Rectal smooth muscle tissue (tissue), 1 donor: ENCODE measurements around the gene CEP131.

Experiments used
- H3K27ac ChIP-seq: one replicate; pipeline ENCODE4 v1.7.0; 2013; ENCODE audit warnings: low read depth, low read length, inconsistent platforms
- H3K27me3 ChIP-seq: one replicate; pipeline ENCODE4 v1.7.0; 2013; ENCODE audit warnings: low read length; ENCODE audit not compliant: control insufficient read depth, insufficient read depth
- H3K36me3 ChIP-seq: one replicate; pipeline ENCODE4 v1.7.0; 2013; ENCODE audit warnings: low read length; ENCODE audit not compliant: control insufficient read depth, insufficient read depth
- H3K4me1 ChIP-seq: one replicate; pipeline ENCODE4 v1.7.0; 2013; ENCODE audit warnings: low read length; ENCODE audit not compliant: control insufficient read depth, insufficient read depth
- H3K4me3 ChIP-seq: one replicate; pipeline ENCODE4 v1.7.0; 2013; ENCODE audit warnings: low read length
- H3K9ac ChIP-seq: one replicate; pipeline ENCODE4 v1.7.0; 2013; ENCODE audit warnings: low read length

Gene CEP131

GRCh38 chr17:81222620-81222905 is 202 bp downstream of the CEP131 start:
- no peak overlapping the region for H3K9ac ChIP-seq
- H3K4me1 ChIP-seq, result peaks cover 8% of the 10 kb centered on the region
- no peaks in the 10 kb centered on the region for H3K27me3 ChIP-seq
- peaks cover 3% of the 10 kb centered on the region for H3K36me3 ChIP-seq
- H3K27ac ChIP-seq, result no peak overlapping the region
- peak overlapping the region; percentile 73 for H3K4me3 ChIP-seq

GRCh38 chr17:81221842-81222619 is 734 bp downstream of the CEP131 start:
- Histone ChIP-seq H3K9ac (no peak overlapping the region), H3K27ac (no peak overlapping the region), H3K4me1 (peaks cover 8% of the 10 kb centered on the region), H3K4me3 (peak overlapping the region; percentile 73), H3K36me3 (peaks cover 3% of the 10 kb centered on the region), H3K27me3 (no peaks in the 10 kb centered on the region)

GRCh38 chr17:81221371-81221841 is 1.4 kb downstream of the CEP131 start:
- peak overlapping the region; percentile 73 for H3K4me3 ChIP-seq
- no peak overlapping the region for H3K27ac ChIP-seq
- H3K36me3 ChIP-seq, result peaks cover 3% of the 10 kb centered on the region
- H3K9ac ChIP-seq, result no peak overlapping the region
- peaks cover 8% of the 10 kb centered on the region for H3K4me1 ChIP-seq
- H3K27me3 ChIP-seq, result no peaks in the 10 kb centered on the region

GRCh38 chr17:81219476-81220180 is 3.1 kb downstream of the CEP131 start:
- Histone ChIP-seq H3K27me3 (no peaks in the 10 kb centered on the region), H3K9ac (no peak overlapping the region), H3K4me3 (no peak overlapping the region), H3K36me3 (peaks cover 3% of the 10 kb centered on the region), H3K27ac (no peak overlapping the region), H3K4me1 (peaks cover 8% of the 10 kb centered on the region)

DNA sequence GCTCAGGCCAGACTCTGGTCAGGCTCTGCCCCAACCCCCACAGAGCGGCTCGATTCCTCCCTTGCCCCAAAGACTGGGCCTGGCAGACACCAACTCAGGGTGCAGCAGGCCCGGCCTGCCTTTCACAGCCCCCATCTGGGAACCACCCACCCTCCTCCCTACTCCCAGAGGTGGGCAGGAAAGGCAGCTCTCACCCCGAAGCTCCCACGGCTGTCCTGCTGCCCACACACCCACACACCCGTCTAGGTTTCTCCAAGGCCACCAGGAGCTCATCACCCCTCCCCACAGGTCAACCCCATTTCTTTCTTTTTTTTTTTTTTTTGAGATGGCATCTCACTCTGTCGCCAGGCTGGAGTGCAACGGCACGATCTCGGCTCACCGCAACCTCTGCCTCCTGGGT is 3.8 kb downstream of the CEP131 start:
- H3K27ac ChIP-seq, result no peak overlapping the region
- peaks cover 8% of the 10 kb centered on the region for H3K4me1 ChIP-seq
- no peak overlapping the region for H3K4me3 ChIP-seq
- H3K9ac ChIP-seq, result no peak overlapping the region
- H3K27me3 ChIP-seq, result no peaks in the 10 kb centered on the region
- H3K36me3 ChIP-seq, result peaks cover 3% of the 10 kb centered on the region

- Histone ChIP-seq H3K27me3 (no peaks in the 10 kb centered on the region), H3K9ac (no peak overlapping the region), H3K27ac (no peak overlapping the region), H3K4me3 (no peak overlapping the region), H3K4me1 (peaks cover 8% of the 10 kb centered on the region), H3K36me3 (peaks cover 3% of the 10 kb centered on the region)
These were observed 4.3 kb downstream of the CEP131 start for GRCh38 chr17:81218459-81218858.

- no peaks in the 10 kb centered on the region for H3K27me3 ChIP-seq
- peaks cover 6% of the 10 kb centered on the region for H3K4me1 ChIP-seq
- H3K36me3 ChIP-seq, result peaks cover 3% of the 10 kb centered on the region
- no peak overlapping the region for H3K27ac ChIP-seq
- no peak overlapping the region for H3K4me3 ChIP-seq
- no peak overlapping the region for H3K9ac ChIP-seq
These were observed 5.3 kb downstream of the CEP131 start for GRCh38 chr17:81217491-81217890.

GRCh38 chr17:81213978-81214377 is 8.8 kb downstream of the CEP131 start:
- Histone ChIP-seq H3K4me3 (no peak overlapping the region), H3K36me3 (no peaks in the 10 kb centered on the region), H3K9ac (no peak overlapping the region), H3K27ac (no peak overlapping the region), H3K4me1 (no peaks in the 10 kb centered on the region), H3K27me3 (no peaks in the 10 kb centered on the region)

DNA sequence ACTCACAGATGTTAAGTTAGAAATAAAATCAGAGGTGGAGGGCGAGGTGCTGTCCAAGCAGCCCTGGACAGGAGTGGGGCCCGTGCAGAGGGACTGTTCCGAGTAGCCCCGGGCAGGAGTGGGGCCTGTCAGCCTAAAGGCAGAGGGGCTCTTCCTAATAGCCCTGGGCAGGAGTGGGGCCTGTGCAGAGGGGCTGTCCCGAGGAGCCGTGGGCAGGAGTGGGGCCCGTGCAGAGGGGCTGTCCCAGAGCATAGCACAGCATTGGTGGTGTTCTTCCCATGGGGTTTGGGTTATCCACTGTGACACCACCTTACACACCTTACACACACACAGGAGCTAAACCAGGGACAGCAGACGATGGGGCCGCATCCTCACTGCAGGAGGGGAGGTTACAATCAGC is 10.4 kb downstream of the CEP131 start:
- H3K4me1 ChIP-seq, result no peaks in the 10 kb centered on the region
- no peaks in the 10 kb centered on the region for H3K27me3 ChIP-seq
- H3K4me3 ChIP-seq, result no peak overlapping the region
- peaks cover 4% of the 10 kb centered on the region for H3K36me3 ChIP-seq
- no peak overlapping the region for H3K27ac ChIP-seq
- H3K9ac ChIP-seq, result no peak overlapping the region

GRCh38 chr17:81210868-81211267 is 11.9 kb downstream of the CEP131 start:
- Histone ChIP-seq H3K4me3 (no peak overlapping the region), H3K9ac (no peak overlapping the region), H3K4me1 (no peaks in the 10 kb centered on the region)

GRCh38 chr17:81210466-81210865 is 12.3 kb downstream of the CEP131 start:
- H3K9ac ChIP-seq, result no peak overlapping the region
- no peaks in the 10 kb centered on the region for H3K27me3 ChIP-seq
- no peaks in the 10 kb centered on the region for H3K4me1 ChIP-seq
- no peak overlapping the region for H3K27ac ChIP-seq
- peaks cover 4% of the 10 kb centered on the region for H3K36me3 ChIP-seq
- no peak overlapping the region for H3K4me3 ChIP-seq

More at GRCh38 chr17:81210868-81211267, 11.9 kb downstream of the CEP131 start:
- H3K27me3 ChIP-seq, result no peaks in the 10 kb centered on the region
- peaks cover 4% of the 10 kb centered on the region for H3K36me3 ChIP-seq
- no peak overlapping the region for H3K27ac ChIP-seq

GRCh38 chr17:81209141-81209540 is 13.6 kb downstream of the CEP131 start:
- Histone ChIP-seq H3K36me3 (peaks cover 4% of the 10 kb centered on the region), H3K4me3 (no peak overlapping the region), H3K9ac (no peak overlapping the region), H3K27me3 (no peaks in the 10 kb centered on the region), H3K27ac (no peak overlapping the region), H3K4me1 (no peaks in the 10 kb centered on the region)

DNA sequence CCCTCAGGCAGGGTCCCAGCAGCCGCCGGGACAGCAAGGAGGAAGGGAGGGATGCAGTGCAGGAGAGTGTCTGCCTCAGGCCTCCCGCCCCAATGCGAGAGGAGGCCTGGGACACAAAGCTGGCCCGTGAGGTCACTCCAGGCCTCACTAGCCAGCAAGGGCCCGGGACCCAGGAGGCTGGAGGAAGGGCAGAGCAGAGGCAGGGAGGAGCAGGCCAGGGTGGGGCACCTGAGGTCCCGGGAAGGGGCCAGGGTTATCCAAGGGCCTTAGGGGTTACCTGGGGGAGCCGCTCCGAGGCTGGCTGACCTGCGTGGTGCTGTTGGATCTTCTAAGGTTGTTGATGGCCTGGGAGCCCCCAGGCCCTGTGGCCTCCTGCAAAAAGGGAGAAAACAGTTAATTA is 14.1 kb downstream of the CEP131 start:
- no peaks in the 10 kb centered on the region for H3K27me3 ChIP-seq
- H3K4me1 ChIP-seq, result no peaks in the 10 kb centered on the region
- peaks cover 4% of the 10 kb centered on the region for H3K36me3 ChIP-seq
- H3K9ac ChIP-seq, result no peak overlapping the region
- no peak overlapping the region for H3K27ac ChIP-seq
- no peak overlapping the region for H3K4me3 ChIP-seq
